Gastrocnemius medialis (tissue), 4 donors: ENCODE measurements around the gene SAP130. TPM values are rescaled to one million over a fixed set of nuclear protein-coding genes. Genes with fewer than 3 reads are reported as not detected.
A peak's percentile ranks its signal among the peaks of the same experiment; 100 is the strongest.

Experiments used
- ATAC-seq, 2 donors: fragments of 150-250 bp; one replicate each; pipeline ENCODE4 v1.9.1; 2016
- DNase-seq, 2 donors: peaks; one replicate each; pipeline ENCODE4 v3.0.0-alpha.2; 2019
- H3K27ac ChIP-seq, 4 donors: fragments of 200-600 bp; sonication (generic); 1 replicate in 1 of 4; 2 replicates in 3 of 4; pipeline ENCODE4 v1.5.1; 2016 to 2018; ENCODE audit warnings: mild to moderate bottlenecking in 2 of 4, moderate library complexity in 1 of 4
- H3K27me3 ChIP-seq, 3 donors: fragments of 200-600 bp; sonication (generic) in 2 of 3; 1 replicate in 1 of 3; 2 replicates in 2 of 3; pipeline versions ENCODE4 v1.5.1 to v1.6.0; 2016 to 2019; ENCODE audit warnings: mild to moderate bottlenecking in 1 of 3, moderate library complexity in 1 of 3
- H3K36me3 ChIP-seq, 2 donors: fragments of 200-600 bp; sonication (generic) in 1 of 2; one replicate each; pipeline ENCODE4 v1.5.1; 2017 to 2018
- H3K4me1 ChIP-seq, 2 donors: fragments of 200-600 bp; sonication (generic) in 1 of 2; one replicate each; pipeline ENCODE4 v1.5.1; 2016 to 2017; ENCODE audit warnings: mild to moderate bottlenecking in 2 of 2
- H3K4me3 ChIP-seq, 4 donors: fragments of 200-600 bp; sonication (generic) in 3 of 4; 1 replicate in 1 of 4; 2 replicates in 3 of 4; pipeline ENCODE4 v1.5.1; 2016 to 2019; ENCODE audit warnings: mild to moderate bottlenecking in 2 of 4
- H3K9me3 ChIP-seq, 3 donors: fragments of 200-600 bp; sonication (generic) in 2 of 3; 1 replicate in 1 of 3; 2 replicates in 2 of 3; pipeline ENCODE4 v1.5.1; 2016 to 2019
- POLR2A ChIP-seq, 2 donors: fragments of 450-650 bp; IDR thresholded peaks; one replicate each; pipeline ENCODE4 v1.6.1; 2017; ENCODE audit warnings: antibody characterized with exemption in 2 of 2, mild to moderate bottlenecking in 2 of 2, moderate library complexity in 2 of 2
- in situ Hi-C, 4 donors: fragments of 200-750 bp; cut with MboI; loops; one replicate each; pipeline versions ENCODE4 v1.15.0 to v1.8.0; 2017; ENCODE audit warnings: low sequenced_read_pairs in 4 of 4
- intact Hi-C: fragments of 100-400 bp; cut with DNase I; formaldehyde crosslinking; loops from one replicate; pipeline ENCODE4 v1.15.1; 2023; ENCODE audit warnings: low total_unique reads
- total RNA-seq, 4 donors: library from RNA; depleted of rRNA; stranded (reverse); fragments of >200 nt; gene quantifications; one replicate each; pipeline versions ENCODE4 v1.1.0 to v1.2.3, GENCODE V29; 2016
- TF ChIP-seq, protein P1 (sequence below), 5 experiments: fragments of 450-650 bp in 3 of 5; fragments of 200-600 bp in 2 of 5; sonication (generic) in 2 of 5; IDR thresholded peaks in 4 of 5; conservative IDR thresholded peaks in 1 of 5; 1 replicate in 4 of 5; 2 replicates in 1 of 5; pipeline ENCODE4 v1.5.1; 2016 to 2019; ENCODE audit warnings: antibody characterized with exemption in 5 of 5, mild to moderate bottlenecking in 3 of 5, moderate library complexity in 3 of 5

Gene SAP130
- total RNA-seq, 4 donors from 2014 or later: 10.1 to 16.2 (median 11.5) TPM

- peaks cover 0 to 51% of the 10 kb centered on the region in 2 donors for H3K36me3 ChIP-seq
- no peaks in the 10 kb centered on the region for H3K9me3 ChIP-seq
- in situ Hi-C loops (no loop called here), intact Hi-C loops (loop anchor here (5.0 kb wide), 1 partner anchor 44 kb away; no protein-coding TSS in a partner anchor)
- peak overlapping the region in 3 of 4 donors; percentile 39 to 57 (median 51) for H3K27ac ChIP-seq
- no peak overlapping the region for H3K4me3 ChIP-seq
- TF ChIP-seq, protein P1, sequence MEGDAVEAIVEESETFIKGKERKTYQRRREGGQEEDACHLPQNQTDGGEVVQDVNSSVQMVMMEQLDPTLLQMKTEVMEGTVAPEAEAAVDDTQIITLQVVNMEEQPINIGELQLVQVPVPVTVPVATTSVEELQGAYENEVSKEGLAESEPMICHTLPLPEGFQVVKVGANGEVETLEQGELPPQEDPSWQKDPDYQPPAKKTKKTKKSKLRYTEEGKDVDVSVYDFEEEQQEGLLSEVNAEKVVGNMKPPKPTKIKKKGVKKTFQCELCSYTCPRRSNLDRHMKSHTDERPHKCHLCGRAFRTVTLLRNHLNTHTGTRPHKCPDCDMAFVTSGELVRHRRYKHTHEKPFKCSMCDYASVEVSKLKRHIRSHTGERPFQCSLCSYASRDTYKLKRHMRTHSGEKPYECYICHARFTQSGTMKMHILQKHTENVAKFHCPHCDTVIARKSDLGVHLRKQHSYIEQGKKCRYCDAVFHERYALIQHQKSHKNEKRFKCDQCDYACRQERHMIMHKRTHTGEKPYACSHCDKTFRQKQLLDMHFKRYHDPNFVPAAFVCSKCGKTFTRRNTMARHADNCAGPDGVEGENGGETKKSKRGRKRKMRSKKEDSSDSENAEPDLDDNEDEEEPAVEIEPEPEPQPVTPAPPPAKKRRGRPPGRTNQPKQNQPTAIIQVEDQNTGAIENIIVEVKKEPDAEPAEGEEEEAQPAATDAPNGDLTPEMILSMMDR (IDR thresholded peaks at IDR 0.05 in 4 of 5, conservative IDR thresholded peaks at IDR 0.05 in 1 of 5): no peak
- no peak for TF ChIP-seq POLR2A (IDR thresholded peaks at IDR 0.05)
- no peaks in the 10 kb centered on the region for H3K27me3 ChIP-seq
- DNase-seq: peak in 1 of 2 donors; percentile 42
- peaks cover 13 to 17% of the 10 kb centered on the region in 2 donors for H3K4me1 ChIP-seq
- ATAC-seq: peak in 1 of 2 donors; percentile 79
These were observed 74.6 kb downstream of the SAP130 start for GRCh38 chr2:127953128-127953718.

- in situ Hi-C loops: no loop called here
- H3K27ac ChIP-seq: no peak overlapping the region
- no peak overlapping the region for H3K4me3 ChIP-seq
- ATAC-seq (no peak), DNase-seq (no peak)
- no peaks in the 10 kb centered on the region for H3K9me3 ChIP-seq
- H3K27me3 ChIP-seq: no peaks in the 10 kb centered on the region
- TF ChIP-seq, protein P1 (IDR thresholded peaks at IDR 0.05 in 4 of 5, conservative IDR thresholded peaks at IDR 0.05 in 1 of 5): no peak
- TF ChIP-seq POLR2A (IDR thresholded peaks at IDR 0.05): no peak
- peaks cover 13 to 17% of the 10 kb centered on the region in 2 donors for H3K4me1 ChIP-seq
- intact Hi-C loops: loop anchor here (5.0 kb wide), 1 partner anchor 46 kb away; no protein-coding TSS in a partner anchor
- peaks cover 0 to 64% of the 10 kb centered on the region in 2 donors for H3K36me3 ChIP-seq
These were observed 76.8 kb downstream of the SAP130 start for GRCh38 chr2:127951026-127951425.

GRCh38 chr2:127950264-127950663 is 77.6 kb downstream of the SAP130 start:
- Histone ChIP-seq H3K27ac (no peak overlapping the region), H3K27me3 (no peaks in the 10 kb centered on the region), H3K4me1 (peaks cover 13 to 17% of the 10 kb centered on the region in 2 donors), H3K9me3 (no peaks in the 10 kb centered on the region), H3K4me3 (no peak overlapping the region), H3K36me3 (peaks cover 0 to 65% of the 10 kb centered on the region in 2 donors)
- no peak for ATAC-seq
- intact Hi-C loops: loop anchor here (5.0 kb wide), 1 partner anchor 47 kb away; no protein-coding TSS in a partner anchor
- DNase-seq: no peak
- in situ Hi-C loops: no loop called here
- TF ChIP-seq POLR2A (IDR thresholded peaks at IDR 0.05): no peak
- TF ChIP-seq, protein P1 (IDR thresholded peaks at IDR 0.05 in 4 of 5, conservative IDR thresholded peaks at IDR 0.05 in 1 of 5): no peak

DNA sequence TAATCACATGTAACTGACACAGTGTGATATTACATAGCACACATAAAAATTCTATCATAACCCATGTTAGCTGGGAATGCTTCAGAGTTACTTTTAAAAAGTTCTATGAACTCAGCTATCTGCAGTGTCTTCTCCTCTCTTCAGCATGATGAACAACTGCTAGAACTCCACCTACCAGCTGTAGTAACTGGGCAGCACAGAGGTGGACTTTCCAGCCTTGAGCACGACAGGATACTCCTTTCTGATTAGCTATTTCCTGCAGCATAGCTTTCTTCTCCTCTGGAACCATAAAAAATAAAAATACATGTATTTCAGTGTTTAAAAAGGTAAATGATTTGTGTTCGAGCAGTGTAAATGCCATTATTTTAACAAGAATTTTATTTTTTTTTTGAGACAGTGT is 82.6 kb downstream of the SAP130 start:
- H3K27ac ChIP-seq: no peak overlapping the region
- intact Hi-C loops (no loop called here), in situ Hi-C loops (no loop called here)
- no peak overlapping the region for H3K4me3 ChIP-seq
- H3K9me3 ChIP-seq: no peaks in the 10 kb centered on the region
- TF ChIP-seq, protein P1 (IDR thresholded peaks at IDR 0.05 in 4 of 5, conservative IDR thresholded peaks at IDR 0.05 in 1 of 5): no peak
- TF ChIP-seq POLR2A (IDR thresholded peaks at IDR 0.05): no peak
- no peak for DNase-seq
- H3K4me1 ChIP-seq: no peaks in the 10 kb centered on the region
- H3K27me3 ChIP-seq: no peaks in the 10 kb centered on the region
- peaks cover 0 to 85% of the 10 kb centered on the region in 2 donors for H3K36me3 ChIP-seq
- no peak for ATAC-seq
